GM11168 (cell line): ENCODE results near the gene SLC34A1.

Experiments
- in situ Hi-C: fragments of 300-500 bp; cut with MboI; formaldehyde crosslinking; loops from one replicate; pipeline ENCODE4 v1.12.0; 2022; ENCODE audit warnings: low sequenced_read_pairs; ENCODE audit not compliant: unreplicated experiment

The SLC34A1 gene

DNA sequence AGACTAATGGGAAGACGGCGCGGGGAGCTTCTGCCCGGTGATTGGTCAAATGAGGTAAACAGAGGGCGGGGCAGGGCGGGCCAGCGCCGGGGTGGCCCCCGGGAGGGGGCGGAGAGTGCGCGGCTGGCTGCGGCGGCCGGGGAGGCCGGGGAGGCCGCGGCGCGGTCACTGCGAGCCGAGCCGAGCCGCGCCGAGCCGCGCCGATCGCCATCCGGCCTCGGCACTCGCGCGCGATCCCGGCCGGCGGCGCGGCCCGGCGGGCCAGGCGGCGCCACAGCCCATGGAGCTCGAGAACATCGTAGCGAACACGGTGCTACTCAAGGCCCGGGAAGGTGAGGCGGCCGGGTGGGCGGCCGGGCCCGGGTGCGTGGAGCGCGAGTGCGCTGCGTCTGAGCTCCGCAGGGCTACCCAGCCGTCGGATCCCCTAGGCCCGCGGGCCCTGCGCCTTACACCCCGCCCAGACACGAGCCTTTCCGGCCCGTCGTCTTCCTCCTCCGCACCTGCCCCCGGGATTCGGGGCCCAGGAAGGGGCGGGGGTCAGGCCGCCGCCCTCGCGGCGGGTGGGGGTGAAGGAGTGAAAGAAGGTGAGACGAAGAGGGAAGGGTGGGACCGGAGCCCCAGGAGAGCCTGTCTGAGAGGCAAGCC, 42.5 kb downstream of the SLC34A1 start, which contains the start of gene GRK6:
GRK6 (plus strand) TSS at position 111 of the 645 bp plus-strand sequence; CDS start at position 281, 170 bp downstream.
- in situ Hi-C loops, result no loop called here

DNA sequence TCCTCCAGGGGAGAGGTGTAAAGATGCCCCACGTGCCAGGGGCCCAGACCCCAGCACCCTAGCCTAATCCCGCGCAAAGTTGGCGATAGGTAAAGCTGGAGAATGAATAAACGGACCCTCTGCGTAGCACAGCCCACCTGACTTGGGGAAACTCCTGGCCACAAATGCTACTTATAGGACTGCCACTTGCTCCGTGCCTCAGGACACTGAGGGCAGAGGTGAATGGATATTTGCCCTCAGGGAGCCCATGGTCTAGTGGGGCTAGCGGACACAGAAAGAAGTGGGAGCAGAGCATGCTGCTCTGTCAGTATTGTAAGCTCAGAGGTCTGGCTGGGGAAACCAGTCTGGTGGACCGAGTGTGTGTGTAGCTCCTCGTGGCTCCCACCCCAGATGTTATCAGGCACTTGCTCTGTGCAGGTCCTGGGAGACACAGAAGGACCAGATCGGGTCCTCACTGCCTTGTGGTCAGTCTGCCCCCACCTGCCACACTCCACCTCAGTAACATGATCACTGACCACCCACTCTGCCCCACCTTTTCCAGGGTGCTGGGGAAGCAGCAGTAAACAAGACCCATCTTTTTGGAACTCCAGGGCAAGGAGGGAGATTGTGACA, 43.1 kb downstream of the SLC34A1 start:
- in situ Hi-C loops, result no loop called here

- in situ Hi-C loops, result no loop called here
Measured at GRCh38 chr5:177427919-177428573, 43.8 kb downstream of the SLC34A1 start.

DNA sequence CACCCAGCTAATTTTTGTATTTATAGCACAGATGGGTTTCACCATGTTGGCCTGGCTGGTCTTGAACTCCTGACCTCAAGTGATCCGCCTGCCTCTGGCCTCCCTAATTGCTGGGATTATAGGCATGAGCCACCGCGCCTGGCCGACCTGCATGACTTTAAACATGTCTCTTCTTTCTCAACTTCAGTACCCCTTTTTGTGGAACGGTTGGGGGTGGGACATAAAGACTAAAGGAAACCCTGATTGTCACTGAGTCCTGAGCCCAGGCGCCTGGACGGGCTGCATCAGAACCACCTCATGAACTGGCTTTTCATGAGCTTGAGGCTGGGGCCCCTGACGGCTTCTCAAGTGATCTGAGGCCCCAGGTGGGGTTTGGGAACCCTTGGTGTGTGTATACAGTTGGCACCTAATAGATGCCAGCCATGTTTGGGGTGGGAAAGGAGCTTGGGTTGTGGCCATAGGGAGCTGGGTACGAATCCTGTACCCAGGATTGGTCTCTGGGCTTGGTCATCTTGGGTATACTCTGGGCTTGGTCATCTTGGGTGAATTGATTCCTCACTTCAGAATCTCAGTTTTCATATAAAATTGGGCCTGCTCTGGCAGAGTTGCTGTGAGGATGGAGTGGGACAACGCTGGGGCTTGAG, 44.5 kb downstream of the SLC34A1 start:
- in situ Hi-C loops, result no loop called here

DNA sequence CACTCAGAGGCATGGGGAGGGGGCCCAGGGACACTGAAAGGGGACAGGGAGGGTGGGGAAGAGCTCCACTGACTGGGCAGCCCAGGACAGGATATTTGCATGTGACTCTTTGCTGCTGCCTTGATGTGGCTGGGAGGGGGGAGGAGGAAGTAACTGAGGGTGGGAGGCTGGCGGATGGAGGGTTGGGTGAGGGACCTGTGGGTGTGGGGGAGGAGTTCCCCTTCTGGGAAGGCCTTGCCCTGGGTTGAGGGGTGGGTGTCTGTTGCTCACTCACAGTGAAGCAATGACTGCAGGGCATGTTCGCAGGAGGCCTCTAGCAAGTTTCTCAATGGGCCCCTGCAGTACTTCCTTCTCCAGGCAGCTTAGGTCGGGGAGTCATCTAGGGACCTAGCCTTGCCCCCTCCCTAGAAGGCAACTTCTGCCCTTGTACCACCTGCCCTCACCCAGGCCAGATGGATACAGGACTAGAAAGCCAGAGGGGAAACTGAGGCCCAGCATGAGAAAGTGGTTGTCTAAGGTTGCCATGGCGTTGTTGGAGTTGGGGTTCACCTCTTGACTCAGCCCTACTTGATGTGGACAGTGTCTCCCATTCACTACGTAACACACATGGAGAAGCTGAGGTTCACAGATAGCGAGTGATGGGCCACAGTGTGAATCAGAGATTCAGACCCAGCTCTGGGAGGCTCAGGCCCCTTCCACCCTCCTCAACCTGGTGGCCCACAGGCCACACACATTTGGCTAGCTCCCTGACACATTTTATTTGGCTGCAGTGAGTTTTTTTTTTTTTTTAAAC, 45.2 kb downstream of the SLC34A1 start:
- in situ Hi-C loops, result no loop called here

DNA sequence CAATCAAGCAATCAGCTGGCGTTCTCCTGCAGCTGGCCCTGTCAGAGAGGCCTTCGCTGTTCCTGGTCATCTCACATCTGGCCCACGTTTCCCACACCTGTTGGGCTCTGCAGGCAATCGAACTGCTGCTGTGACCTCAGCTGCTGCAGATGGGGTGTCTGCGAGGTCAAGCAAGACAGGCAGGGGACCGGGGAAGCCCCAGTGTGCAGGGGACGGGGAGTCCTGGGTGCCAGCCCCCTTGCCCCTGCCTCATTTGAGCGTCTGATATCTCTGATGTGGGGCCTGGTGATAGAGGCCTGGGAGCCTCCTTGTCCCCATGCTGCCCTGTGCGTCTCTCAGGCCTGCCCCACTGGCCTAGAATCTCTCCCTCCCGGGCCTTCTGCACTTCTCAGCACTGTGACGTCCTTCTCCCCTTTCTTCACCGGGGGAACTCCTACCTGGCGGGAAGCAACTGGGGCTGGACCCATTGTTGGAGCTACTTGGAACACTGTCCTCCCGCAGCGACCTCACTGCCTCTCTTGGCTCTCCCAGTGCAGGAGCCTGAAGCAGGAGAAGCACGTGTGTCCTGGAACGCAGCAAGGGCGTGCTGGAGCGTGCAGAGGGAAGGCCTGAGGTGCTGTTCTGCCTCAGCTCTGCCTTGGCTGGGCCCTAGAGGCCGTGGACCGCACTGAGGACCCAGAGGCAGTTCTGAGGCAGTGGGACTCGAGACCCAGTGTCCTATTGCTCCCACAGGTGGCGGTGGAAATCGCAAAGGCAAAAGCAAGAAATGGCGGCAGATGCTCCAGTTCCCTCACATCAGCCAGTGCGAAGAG, 46.1 kb downstream of the SLC34A1 start:
- in situ Hi-C loops, result no loop called here

- in situ Hi-C loops, result no loop called here
Measured at GRCh38 chr5:177430972-177431316, 46.7 kb downstream of the SLC34A1 start.

- in situ Hi-C loops, result no loop called here
Measured at GRCh38 chr5:177431317-177432142, 47.3 kb downstream of the SLC34A1 start.

- in situ Hi-C loops, result no loop called here
Measured at GRCh38 chr5:177432143-177432838, 48.1 kb downstream of the SLC34A1 start.

DNA sequence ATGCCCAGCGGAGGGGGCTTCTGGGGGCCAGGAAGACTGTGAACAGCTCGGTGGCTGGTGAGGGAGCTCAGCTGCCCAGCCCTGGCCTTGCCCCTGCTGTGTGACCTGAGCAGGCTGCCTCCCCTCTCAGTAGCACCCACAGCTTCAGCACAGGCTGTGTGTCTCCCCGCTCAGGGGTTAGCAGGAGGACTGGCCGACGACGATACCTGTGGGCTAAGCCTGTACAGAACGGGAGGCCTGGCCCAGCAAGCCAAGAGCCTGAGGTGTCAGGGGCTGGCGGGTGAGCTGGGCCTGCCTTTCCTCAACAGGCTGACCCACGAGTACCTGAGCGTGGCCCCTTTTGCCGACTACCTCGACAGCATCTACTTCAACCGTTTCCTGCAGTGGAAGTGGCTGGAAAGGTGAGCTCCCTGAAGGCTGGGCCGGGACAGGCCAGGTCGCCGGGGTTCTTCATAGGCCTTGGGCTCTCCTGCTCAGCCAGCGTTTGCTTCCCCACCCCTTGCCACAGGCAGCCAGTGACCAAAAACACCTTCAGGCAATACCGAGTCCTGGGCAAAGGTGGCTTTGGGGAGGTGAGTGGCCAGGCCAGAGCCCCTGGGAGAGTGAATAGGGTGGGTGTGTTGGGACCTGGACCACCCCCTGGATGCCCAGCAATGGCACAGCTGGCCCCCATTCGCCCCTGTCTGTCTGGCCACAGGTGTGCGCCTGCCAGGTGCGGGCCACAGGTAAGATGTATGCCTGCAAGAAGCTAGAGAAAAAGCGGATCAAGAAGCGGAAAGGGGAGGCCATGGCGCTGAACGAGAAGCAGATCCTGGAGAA, 48.8 kb downstream of the SLC34A1 start:
- in situ Hi-C loops, result no loop called here

- in situ Hi-C loops, result no loop called here
Measured at GRCh38 chr5:177433658-177434217, 49.5 kb downstream of the SLC34A1 start.

DNA sequence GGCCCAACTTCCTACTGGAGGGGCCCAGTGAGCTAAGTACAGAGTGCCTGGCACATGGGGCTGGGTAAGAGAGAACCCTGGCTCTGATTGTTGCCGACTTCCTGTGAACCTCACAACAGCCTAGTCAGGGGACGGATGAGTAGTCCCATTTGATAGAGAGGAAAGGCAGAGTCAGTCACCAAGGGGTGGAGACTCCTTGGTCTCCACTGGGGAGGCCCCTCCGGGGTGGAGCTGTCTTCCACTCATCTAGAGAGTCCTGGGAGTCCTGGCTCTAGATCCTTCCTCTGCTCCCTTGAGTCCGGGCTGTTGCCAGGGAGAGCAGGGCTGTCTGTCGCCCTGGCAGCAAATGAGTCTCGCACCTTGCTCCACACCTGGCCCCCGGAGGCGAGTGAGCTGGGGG, 50.2 kb downstream of the SLC34A1 start:
- in situ Hi-C loops, result no loop called here

DNA sequence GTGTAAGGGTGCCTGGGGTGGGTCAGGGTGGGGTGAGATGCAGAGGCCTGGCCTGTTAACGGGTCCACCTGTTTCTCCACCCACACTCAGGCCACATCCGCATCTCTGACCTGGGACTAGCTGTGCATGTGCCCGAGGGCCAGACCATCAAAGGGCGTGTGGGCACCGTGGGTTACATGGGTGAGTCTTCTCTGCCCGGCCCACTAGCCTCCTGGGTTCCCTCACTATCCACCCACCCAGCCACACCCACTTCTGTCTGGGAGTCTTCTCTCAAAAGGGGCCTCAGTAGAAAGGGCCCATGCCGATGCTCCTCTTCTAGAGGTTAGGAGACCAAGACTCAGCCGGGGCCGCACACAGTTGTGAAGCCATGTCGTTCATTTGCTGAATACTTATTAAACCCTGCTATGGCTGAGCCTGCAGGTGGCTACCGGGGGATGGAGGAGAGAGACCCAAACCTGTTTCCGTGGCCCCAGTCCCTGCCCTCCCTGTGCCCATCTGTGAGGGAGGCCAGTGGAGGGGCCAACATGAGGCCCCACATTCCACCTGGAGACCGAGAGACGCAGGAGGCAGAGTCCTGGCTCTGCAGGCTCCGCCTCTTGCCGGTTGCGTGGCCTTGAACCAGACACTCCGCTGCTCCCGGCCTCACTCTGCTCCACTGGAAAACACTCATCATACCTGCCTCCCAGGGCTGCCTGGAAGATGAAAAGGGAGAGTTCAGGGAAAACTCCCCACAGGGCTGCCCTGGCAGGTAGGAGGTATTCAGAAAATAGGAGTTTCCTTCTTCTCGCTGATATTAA, 50.9 kb downstream of the SLC34A1 start:
- in situ Hi-C loops, result no loop called here

DNA sequence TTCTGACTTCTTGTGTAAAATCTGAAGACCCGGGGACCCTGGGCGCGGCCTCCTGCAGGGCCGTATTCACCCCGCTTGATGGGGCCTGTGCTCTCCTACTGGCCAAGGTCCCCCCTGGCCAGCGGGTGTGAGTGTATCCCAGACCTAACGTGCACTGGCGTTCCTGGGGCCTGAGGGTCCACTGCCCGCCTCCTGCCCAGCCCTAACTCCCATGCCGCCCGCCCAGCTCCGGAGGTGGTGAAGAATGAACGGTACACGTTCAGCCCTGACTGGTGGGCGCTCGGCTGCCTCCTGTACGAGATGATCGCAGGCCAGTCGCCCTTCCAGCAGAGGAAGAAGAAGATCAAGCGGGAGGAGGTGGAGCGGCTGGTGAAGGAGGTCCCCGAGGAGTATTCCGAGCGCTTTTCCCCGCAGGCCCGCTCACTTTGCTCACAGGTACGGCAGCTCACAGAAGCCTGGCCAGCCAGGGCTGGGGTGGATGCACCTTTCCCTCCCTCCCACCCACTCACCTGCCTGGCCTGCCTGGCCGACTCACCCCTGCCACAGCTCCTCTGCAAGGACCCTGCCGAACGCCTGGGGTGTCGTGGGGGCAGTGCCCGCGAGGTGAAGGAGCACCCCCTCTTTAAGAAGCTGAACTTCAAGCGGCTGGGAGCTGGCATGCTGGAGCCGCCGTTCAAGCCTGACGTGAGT, 51.8 kb downstream of the SLC34A1 start:
- in situ Hi-C loops, result no loop called here

- in situ Hi-C loops, result no loop called here
Measured at GRCh38 chr5:177437623-177438022, 53.4 kb downstream of the SLC34A1 start.

DNA sequence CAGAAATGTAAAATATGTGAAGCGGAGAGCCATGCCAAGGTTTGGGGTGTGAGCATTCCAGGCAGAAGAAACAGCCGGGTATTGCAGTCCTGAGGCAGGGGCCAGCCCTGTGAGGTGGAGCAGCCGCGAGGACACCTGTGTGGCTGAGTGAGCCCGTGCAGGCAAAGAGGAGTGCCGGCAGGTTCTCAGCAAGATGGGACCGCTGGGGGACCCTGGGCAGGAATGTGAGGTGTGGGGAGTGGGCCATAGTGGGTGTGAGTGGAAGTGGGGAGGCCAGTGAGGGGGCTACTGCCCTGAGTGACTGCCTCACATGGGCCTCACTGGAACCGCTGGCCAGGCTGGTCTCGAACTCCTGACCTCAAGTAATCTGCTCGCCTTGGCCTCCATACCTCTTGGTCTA, 54.2 kb downstream of the SLC34A1 start:
- in situ Hi-C loops, result no loop called here
